ENCODE data around the gene MBL2.

The MBL2 gene

DNA sequence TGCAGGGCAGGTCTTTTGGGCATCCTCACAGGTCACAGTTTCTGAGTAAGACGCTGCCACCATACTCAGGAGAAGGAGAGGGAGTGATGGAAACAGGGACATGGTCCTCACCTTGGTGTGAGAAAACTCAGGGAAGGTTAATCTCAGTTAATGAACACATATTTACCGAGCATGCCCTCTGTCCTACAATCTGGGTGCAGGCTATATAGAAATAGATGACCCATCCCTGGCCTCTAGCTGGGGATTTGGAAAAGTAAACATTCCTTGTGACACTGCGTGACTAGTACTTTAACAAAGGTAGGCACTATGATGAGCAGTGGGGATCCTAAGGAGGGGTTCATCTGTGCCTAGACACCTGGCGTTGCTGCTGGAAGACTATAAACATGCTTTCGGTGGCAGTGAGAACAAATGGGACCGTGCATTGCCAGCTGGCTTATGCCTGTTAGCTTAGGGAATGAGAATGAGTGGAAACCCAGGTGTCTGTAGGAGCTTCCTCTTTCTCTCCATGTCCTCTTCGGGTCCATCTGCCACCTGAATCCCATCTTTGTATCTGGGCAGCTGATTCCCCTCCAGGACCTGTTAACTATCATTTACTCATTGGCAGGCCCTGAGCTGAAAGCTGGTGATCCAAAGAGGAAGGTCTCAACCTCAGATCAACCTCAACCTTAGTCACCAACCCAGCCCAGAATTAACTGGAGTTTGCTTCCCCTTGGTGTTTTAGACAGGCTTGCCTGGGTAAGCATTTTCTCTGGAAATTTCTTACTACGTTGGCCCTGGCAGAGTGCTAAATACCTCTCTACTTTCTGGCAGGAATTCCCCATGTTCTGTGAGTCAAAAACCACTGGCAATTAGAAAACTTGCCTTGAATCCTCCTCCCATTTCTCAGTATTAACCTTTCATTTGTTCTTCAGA, 794 bp downstream of the MBL2 start:
- no peak for DNase-seq

DNA sequence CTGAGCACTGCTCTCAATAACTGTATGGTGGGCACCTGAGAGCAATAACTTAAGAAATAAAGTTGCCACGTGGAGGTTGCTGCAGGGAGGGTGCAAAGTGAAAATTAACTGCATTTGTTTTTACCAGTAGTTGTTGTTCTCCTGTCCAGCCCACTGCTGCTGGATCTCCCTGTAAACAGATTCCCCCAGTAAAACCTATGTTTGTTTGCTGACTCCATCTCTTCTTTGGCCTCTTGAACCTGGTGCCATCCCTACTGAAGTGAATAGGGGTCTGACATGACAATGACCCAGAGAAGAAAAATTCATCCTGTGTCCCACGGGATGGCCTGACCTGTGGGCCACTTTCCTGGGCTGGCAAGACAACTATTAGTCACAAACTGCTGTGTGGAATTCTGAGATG, 1.7 kb downstream of the MBL2 start:
- DNase-seq, result no peak

DNA sequence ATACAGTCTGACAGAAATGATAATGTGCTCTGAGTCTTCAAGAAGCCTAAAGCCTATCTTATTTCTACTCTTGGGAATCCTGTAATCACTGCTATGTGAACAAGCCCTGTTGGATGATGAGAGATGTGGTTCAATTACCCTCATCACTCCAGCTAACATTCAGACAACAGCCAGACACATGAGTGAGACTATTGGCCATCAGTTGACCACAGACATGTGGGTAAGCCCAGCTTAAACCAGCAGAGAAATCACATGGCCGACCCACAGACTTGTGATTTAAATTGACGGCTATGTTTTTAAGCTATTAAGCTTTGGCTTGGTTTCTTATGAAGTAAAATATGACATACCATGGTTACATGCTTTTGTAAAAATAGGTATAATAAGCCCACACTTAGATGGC, 2.6 kb downstream of the MBL2 start:
- no peak for DNase-seq

DNA sequence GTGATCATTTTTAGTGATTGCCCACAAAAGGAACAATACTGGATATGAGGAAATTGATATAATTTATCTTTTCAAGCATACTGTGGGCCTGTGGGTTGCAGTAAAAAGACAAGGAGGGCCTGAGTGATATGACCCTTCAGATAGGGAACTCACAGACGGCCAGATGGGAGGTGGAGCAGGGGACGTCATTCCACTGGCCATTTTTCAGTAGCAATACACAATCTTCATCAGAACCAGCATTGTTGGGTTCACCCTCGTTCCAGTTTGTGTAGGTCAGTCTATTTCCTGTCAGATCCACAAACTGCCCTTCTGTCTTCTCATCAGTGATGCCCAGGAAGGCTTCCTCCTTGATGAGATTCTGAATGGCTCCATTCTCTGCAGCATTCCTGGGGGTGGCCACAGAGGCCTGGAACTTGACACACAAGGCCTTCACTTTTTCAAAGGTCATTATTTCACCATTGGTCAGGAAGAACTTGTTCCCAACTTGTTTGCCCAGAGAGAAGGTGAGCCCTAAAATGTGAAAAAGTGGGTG, 4.5 kb downstream of the MBL2 start:
- DNase-seq, result no peak

DNA sequence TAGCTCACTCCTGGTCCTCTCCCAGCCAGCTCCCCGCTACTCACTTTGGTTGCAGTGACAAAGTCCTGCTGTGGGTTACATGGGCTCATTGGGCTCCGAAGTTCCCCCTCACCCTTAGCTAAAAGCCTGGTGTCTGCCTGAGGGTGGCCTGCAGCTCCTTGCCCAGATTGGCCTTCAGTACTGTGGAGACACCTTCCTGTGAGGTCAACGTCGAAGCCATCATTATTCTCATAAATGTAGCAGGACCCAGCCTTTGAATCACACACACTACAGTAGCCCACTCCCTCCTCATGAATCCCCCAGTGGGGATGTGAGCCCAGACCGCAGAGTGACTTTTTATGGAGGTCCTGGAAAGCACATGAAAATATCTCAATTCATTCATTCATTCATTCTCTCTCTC, 10.5 kb downstream of the MBL2 start:
- no peak for DNase-seq

DNA sequence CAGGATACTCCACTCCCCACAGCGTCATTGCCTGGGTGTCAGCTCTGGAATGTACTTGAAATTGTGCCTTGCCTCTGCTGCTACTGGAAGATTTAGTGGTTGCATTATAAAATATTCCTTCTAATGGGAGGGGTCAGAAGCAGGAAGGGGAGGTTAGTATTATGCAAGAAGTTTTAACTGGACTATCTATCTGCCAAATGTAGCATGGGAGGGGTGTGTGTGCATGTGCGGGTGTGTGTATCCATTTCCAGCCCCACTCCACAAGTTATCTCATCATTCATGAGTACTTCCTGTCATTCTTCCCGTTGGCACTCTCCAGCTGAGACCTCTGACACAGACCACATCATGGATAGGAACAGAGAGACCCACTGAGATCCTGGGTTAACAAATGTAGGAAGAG, 13.4 kb downstream of the MBL2 start:
- no peak for DNase-seq

DNA sequence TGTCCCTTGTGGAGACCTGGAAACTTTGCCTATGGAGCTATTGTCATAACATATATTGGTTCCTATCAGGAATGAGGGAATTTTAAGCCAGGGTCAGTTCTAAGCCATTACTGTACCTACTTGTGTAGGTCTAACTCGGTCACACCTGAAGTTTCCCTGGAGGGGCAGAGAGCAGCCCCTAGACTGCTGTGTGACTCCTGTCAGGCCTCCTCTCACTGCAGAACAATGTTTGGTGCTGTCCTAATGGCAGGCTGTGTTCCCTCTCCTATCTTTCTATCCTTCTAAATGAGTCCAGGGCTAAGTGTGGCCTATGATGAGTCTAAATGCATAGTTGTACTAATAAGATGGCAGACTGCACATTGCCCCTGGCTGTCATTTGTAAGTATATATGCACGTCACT, 14.2 kb downstream of the MBL2 start:
- no peak for DNase-seq

DNA sequence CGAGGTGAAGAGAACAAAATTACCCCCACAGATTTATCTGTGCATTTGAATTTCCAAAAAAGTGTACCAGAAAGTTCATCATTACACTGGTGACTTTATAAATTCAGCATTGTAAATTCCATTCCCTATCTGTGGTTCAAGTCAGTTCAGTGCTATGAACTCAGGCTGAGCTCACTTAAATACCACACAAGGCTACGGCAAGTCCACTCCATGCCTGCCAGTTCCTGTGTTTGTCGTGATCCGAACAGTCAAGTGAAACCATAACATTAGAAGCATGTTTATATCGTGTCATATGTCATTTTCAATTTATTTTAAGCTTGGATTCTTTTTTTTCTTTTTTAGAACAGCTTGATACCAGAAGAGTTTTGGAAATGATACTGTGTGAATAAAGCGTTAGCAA, 14.8 kb downstream of the MBL2 start:
- DNase-seq, result no peak

DNA sequence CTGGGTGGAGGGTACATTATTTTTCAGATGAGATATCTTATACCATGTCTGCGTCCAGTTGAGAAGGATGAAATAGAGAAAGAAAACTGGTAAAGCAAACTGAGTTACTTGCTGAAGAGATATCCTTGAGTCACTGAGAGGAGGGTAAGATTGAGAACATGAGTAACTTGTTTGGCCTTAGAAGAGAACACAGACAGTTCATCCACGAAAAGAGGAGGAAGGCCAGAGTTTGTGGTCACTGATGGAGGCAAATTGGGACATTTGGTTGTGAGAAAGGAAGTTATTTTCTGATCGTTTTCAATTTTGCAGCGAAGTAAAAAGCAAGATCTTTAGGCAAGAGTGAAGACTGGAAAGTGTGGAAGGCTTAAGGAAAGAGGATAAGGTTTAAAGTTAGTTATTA, 15.6 kb downstream of the MBL2 start:
- DNase-seq, result no peak

DNA sequence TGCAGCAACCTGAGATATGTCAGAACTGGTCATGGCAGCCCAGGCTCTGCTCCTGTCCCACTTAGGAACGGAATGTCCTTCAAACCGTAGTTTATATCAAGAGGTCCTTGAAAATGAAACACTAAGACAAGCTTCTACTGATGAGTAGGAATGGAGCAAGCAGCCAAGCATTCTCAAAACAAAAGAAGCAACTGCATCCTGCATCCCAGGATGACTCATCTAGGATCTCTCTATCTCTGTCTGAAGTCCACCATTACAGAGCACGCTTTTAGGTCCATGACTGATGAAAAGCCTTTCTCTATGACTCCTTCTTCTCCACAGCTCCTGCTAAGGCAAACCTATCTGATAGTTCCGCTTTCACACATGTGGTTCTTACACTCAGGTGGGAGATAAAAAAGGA, 16.3 kb downstream of the MBL2 start:
- no peak for DNase-seq

DNA sequence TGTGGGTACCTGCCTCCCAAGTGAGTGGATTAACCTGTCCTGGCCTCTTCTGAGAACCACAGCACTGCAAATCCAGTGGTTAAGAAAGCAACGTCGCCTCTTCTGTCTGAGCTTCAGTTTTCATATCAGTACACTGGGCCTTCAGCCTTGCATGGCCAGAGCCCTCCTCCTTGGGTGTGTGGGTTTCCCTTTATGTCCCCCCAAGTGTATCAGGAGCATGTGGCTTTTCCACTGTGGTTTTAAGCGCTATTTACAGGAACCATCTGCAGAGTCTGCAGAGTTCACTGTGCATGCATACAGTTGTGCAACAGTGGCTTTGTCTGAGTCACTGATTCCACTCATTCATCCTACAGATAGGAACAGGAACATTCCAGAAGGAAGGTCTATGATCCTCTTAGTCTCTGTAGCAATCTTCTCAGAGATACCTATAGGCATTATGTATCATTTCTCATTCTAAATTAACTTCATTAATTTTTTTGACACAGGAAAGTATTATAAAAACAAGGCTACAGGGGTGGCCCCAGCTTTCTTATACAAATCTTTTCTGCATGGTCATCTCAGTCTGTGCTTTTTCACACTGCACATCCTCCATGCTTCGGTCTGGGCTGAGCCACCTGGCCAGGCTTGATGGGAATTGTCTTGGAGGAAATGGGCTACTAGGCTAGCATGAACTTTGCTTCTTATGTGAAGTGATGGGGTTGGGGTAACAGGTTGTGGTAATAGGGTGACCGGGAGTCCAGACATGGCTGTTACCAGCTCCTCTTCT, 17.1 kb downstream of the MBL2 start:
- DNase-seq, result no peak

DNA sequence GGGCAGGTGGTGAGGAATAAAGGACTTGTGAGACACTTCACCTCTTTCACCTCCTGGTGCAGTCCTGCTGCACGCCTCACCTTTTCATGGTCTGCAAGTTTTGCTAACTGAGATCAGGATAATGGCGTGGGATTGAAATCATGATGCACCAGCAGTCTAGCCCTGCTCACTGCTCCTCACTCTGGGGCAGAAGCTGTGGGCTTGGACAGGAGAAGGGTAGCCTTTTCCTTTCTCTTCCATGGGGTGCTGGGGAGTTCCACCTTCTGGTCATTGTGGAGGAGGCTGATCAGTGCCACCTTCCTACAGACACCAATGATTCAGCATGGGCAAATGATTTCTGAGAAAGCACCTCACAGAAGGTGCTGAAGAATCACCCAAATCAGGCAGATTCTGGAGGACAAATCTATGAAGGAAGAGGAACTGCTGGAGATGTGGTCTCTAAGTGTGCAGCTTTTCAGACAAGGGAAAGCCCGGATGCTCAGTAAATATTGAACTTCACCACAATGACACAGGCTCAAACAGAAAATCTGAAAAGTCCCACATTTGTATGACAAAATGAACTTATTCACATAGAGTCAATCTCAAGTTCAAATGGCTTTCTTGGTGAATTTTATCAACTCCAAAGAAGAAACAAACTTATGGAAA, 19.7 kb downstream of the MBL2 start:
- DNase-seq, result no peak

DNA sequence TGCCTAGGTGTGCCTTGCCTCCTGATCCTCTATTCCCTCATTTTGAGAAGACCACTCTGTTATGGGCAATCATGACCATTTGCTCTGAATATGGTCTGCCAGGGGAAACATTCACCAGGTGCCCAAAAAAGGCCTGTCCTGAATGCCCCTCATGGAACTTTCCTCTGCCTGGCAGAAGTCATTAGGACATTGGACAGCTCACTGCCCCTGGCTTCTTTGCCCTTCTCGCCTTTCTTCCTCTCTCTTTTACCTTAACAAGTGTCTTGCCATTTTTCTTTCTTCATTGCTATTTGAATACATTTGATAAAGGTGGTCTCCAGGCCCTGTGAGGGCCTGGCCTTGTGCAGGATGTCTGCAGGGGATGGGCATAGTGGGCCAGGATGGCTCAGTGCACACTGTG, 20.3 kb downstream of the MBL2 start:
- DNase-seq, result no peak

DNA sequence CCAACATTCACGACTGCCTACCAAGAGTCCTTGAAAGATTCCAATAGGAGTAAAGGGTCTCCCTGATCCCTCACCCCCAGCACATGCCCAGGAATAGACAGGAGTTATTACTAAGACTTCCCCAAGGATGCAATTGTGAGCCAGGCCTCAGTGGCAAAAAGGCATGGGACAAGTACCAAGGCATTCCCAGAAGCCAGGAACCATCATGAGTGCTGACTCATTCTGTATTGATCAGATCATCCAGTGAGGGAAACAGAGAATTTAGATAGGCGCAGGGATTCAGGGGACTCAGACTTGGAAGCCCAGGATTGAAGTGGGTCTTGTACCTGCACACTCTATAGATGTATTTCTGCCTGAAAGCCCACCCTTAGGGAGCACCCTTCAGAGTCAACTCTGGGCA, 21.2 kb downstream of the MBL2 start:
- no peak for DNase-seq

DNA sequence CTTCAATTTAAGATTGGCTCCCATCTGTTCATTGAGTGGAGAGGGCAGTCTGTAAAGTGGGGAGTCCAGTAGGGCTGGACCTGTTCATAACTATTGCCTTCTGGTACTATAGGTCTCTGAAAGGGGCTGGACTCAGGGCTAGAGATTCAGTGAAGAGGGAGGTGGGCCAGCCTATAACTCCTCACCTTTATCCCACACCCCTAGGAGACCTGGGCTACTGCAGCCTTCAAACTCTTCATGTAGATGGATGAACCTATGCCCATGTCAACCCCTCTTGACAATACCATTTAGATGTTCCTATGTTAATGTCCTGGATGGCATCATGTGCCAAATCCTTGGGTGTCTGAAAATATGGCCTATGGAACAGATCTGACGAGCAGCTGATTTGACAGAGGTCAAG, 22.0 kb downstream of the MBL2 start:
- no peak for DNase-seq

DNA sequence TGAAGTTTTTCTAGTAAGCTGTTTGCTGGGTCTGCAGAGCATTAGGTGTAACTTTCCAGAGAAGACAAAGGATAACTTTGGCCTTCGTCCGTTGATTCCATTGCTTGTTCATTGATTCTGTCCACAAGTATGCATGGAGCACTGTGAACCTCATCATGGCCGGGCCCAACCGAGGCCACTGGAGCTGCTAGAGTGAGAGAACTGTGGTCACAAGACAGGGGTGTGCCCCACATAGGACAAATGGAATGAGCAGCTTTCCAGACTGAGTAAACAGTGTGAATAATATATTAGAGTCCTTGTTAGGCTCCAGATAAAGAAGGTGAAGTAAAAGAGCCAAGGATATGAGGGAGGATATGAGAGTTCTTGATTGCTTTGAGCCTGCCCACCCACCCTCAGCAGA, 24.9 kb downstream of the MBL2 start:
- DNase-seq, result no peak

DNA sequence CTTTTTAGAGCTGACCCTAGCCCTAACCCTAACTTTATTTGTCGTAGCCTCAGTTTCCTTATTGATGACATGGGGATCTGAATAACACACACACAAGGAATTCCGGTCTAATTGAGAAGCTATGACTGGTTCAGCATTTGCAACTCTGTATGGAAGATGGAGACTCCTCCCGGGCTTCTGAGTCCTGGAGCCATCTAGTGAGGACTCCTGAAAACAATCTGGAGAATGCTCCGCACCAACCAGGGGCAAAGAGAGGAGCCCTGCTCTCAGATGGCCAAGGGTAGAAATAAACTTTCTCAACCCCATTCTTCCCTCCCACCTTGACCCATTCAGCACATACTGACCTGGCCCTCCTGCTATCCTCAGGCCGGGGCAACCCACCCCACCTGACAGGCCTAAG, 26.4 kb downstream of the MBL2 start:
- no peak for DNase-seq

DNA sequence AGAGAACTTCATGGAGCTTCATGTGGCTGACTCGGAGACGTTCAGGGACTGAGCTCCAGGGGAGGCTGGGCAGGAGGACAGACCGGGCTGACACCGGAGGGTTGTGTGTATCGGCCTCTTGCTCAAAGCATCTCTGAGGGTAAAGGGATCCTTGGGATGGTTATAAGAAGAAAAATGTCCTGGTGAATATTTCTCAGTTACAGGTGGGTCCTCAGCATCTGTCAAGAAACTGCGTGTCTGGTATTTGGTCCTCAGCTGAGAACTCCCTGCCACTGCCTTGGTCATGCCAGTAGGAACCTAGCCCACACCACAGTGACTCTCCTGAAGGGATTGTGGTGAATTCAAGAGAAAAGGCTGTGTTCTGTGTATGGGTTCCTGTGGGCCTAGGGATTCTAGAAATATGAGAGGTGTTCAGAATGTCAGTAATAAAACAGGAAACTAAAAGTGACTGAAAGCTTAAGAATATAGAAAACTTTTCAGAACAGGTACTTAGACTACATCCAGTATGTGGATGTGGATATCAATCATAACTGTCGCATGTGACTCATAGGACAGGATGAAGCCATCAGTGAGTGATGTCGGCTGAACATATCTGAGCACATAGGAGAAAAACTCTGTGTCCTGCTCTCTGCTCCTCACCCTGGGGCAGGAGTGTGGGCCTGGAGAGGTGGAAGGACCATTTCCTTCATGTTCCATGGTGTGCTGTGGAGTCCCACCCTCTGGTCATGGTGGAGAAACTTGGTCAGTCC, 28.4 kb downstream of the MBL2 start:
- DNase-seq, result no peak

DNA sequence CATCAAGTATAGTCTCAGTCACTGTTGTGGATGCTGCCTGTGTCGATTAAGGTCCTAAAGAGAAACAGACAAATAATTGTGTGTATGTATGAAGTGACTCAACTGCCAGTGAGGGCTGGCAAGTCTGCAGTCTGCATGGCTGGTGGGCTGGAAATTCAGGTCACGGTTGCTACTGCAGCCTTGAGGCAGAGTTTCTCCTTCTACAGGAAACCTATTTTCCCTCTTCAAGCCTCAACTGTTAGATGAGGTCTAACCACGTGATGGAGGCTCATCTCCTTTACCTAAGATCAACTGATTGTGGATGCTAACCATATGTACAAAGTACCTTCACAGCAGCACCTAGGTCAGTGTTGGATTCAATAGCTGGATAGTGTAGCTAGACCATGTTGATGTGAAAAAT, 29.9 kb downstream of the MBL2 start:
- no peak for DNase-seq

DNA sequence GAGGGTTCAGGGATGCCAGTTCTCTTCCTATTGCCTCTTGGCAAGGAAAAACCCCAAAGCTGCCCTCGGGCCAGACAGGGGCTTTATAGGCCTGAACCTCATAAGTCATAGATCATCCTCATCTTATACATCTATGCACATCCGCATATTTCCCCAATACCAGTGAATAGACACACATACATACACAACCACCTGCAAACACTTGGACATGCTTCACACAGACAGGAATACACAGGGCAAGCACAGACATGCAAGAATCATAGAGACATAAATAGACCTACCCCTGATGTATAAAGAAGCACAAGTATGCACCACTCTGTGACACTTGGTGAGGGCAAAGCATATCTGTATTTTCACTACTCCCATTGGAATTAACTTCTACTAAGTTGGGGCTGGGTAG, 30.7 kb downstream of the MBL2 start:
- DNase-seq, result no peak

DNA sequence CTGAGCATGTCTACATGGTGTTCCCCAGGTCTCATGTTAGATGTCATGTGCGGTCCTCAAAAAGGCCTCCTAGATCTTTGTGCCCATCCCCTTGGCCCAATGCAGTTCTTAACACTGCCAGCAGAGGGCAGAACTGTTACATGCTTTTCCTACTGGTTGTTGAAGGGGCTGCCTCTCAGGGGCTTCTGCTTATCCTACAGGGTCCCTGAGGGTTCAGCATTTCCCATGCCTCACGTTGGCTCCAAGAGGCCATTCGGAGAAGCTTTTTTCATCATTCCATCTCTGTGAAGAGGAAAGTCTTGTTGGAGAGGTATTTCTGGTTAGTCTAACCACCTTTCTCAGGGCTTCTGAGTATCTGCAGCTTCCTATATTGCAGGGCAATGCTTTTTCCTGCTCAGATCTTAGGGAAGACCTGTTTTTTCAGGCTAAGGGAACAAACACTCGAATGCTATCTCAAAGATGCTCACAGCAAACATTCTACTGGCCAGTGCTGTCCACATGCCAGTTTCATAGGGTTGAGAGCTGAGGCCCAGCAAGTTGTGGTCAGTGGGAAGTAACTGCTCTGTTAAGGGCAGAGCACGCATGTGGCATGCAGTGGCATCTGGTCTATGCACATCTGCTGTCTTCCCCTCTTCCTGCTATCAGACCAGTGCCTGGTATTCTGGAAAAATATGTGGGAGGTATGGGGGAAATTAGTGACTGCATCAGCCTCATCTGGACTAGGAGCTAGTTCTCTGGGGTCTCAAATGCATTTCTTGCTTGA, 31.5 kb downstream of the MBL2 start:
- DNase-seq, result no peak

DNA sequence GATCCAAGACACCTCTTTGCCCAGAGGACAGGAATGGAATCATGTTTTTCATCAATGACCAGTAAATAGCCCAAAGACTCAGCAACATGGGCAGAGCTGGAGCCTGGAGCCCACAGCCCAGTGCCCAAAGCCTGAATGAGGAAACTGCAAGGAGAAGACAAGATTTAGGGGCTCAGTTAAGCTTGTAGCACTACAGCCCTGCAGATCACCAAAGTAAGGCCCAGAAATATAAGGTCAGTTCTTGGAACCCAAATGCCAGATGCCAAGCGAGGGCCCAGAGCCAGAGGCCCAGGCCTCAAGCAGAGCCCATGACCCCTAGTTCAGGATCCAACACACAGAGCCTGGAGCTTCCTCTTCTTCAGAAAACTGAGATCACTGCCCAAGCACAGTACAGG, 32.4 kb downstream of the MBL2 start:
- no peak for DNase-seq
